Measurements from ENCODE around the gene PEX14. TPM values are rescaled to one million over a fixed set of nuclear protein-coding genes. Genes with fewer than 3 reads are reported as not detected.
A peak's percentile ranks its signal among the peaks of the same experiment; 100 is the strongest.

PEX14 gene
- total RNA-seq, 1 donor from 2014 or later: 28.0 TPM

DNA sequence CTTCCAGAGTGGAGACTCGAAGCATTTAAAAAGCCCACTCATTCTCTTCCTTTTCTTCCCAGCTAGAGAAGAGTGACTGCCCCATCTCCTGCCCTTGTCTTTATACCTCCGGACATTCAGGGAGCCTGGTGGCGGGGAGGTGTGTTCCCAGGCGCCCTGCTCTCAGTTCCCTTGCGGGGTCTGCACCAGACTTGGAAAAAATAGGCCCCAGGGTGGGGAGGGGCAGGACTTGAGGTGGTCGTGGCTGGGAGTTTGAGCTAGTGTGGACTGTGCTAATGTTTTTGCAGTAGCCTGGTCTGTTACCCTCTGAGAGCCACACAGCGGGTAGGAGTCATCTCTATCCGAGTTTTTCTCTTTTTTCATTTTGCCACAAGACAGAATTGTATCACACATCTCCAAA lies 139.1 kb downstream of the PEX14 start:
- peaks cover 2% of the 10 kb centered on the region for H3K36me3 Mint-ChIP-seq (ENCODE audit: low read depth)
- no peaks in the 10 kb centered on the region for H3K27me3 Mint-ChIP-seq (ENCODE audit: low read depth)
- no peak for TF ChIP-seq CTCF (conservative IDR thresholded peaks at IDR 0.05)
- DNase-seq (ENCODE audit: low read depth, low spot score): no peak
- no peaks in the 10 kb centered on the region for H3K9me3 Mint-ChIP-seq
- H3K4me1 Mint-ChIP-seq: peaks cover 9% of the 10 kb centered on the region
- no peak overlapping the region for H3K4me3 Mint-ChIP-seq
- H3K27ac Mint-ChIP-seq (ENCODE audit: unreplicated experiment): no peak overlapping the region

GRCh38 chr1:10614377-10615225 lies 139.9 kb downstream of the PEX14 start:
- no peak overlapping the region for H3K27ac Mint-ChIP-seq (ENCODE audit: unreplicated experiment)
- no peaks in the 10 kb centered on the region for H3K9me3 Mint-ChIP-seq
- H3K4me3 Mint-ChIP-seq: no peak overlapping the region
- TF ChIP-seq CTCF (conservative IDR thresholded peaks at IDR 0.05): no peak
- H3K4me1 Mint-ChIP-seq: peaks cover 9% of the 10 kb centered on the region
- peaks cover 2% of the 10 kb centered on the region for H3K36me3 Mint-ChIP-seq (ENCODE audit: low read depth)
- DNase-seq (ENCODE audit: low read depth, low spot score): no peak
- H3K27me3 Mint-ChIP-seq (ENCODE audit: low read depth): no peaks in the 10 kb centered on the region

DNA sequence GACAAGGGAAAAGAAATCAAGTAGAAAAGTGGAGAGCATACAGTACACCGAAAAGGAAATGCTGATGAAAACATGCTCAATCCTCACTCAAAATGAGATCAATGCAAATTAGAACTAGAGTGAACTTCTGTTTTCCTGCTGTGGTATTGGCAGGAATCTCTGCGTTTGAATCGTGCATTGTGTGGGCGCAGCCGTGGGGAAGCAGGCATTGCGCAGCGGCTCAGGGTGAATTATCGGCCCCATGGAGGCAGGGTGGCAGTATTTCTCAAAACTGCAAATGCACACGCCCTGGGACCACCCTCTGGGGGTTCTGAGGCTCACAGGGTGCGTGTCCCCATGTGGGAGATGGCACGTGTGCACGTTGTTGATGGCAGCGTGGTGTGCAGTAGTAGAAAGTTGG lies 140.6 kb downstream of the PEX14 start:
- no peaks in the 10 kb centered on the region for H3K27me3 Mint-ChIP-seq (ENCODE audit: low read depth)
- no peak overlapping the region for H3K4me3 Mint-ChIP-seq
- H3K36me3 Mint-ChIP-seq (ENCODE audit: low read depth): peaks cover 2% of the 10 kb centered on the region
- TF ChIP-seq CTCF (conservative IDR thresholded peaks at IDR 0.05): no peak
- peak overlapping the region; percentile 63 for H3K27ac Mint-ChIP-seq (ENCODE audit: unreplicated experiment)
- no peak for DNase-seq (ENCODE audit: low read depth, low spot score)
- H3K4me1 Mint-ChIP-seq: peaks cover 9% of the 10 kb centered on the region
- no peaks in the 10 kb centered on the region for H3K9me3 Mint-ChIP-seq

DNA sequence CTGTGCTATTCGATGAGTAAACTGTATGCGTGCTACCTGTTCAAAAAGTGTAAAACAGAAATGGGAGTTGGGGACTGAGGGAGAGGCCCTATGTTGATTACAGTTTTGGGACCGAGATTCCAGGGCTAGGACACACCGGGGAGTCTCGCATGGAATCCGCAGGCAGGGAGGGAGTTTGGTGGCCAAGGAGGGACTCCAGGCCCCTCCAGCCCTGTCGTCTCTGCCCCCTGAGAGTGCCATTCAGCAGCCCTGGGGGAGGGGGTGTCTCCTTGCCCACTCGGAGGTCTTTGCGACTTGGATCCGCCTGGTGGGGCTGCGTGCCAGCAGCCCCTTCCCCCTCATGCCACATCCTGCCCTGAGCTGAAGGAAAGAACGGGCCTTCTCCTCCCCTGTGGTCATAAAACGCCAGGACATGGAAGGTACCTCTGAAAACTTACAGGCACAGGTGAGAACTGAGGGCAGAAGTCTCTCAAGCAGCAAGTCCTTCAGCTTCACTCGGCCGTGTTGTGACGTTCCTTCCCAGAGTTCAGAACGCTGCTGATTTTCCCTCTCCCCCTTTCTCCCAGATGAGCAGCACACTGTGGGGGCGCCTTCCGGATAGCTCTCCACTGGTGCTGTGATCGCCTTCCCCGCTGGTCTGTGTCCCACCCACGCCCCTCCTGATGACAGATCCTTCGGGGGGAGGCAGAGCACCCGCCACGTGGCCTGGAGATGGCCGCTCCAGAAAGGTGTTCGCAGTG lies 141.4 kb downstream of the PEX14 start:
- no peaks in the 10 kb centered on the region for H3K27me3 Mint-ChIP-seq (ENCODE audit: low read depth)
- H3K27ac Mint-ChIP-seq (ENCODE audit: unreplicated experiment): no peak overlapping the region
- H3K4me1 Mint-ChIP-seq: peaks cover 9% of the 10 kb centered on the region
- H3K9me3 Mint-ChIP-seq: no peaks in the 10 kb centered on the region
- H3K36me3 Mint-ChIP-seq (ENCODE audit: low read depth): peaks cover 2% of the 10 kb centered on the region
- no peak overlapping the region for H3K4me3 Mint-ChIP-seq
- no peak for TF ChIP-seq CTCF (conservative IDR thresholded peaks at IDR 0.05)
- DNase-seq (ENCODE audit: low read depth, low spot score): no peak

DNA sequence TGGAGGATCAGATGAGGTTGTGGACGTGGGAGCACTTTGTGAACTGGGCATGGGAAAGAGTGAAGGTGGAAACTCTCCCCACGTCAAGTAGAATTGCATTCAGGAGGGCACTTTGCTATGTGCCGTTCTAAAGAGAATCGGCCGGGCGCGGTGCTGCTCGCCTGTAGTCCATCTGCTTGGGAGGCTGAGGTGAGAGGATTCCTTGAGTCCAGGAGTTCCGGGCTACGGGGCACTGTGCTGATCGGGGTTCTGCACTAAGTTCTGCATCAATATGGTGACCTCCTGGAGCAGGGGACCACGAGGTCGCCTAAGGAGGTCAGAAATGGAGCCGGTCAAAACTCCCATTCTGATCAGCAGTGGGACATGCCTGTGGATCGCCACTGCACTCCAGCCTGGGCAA lies 141.9 kb downstream of the PEX14 start:
- no peaks in the 10 kb centered on the region for H3K27me3 Mint-ChIP-seq (ENCODE audit: low read depth)
- H3K27ac Mint-ChIP-seq (ENCODE audit: unreplicated experiment): no peak overlapping the region
- DNase-seq (ENCODE audit: low read depth, low spot score): no peak
- no peak overlapping the region for H3K4me3 Mint-ChIP-seq
- peaks cover 2% of the 10 kb centered on the region for H3K36me3 Mint-ChIP-seq (ENCODE audit: low read depth)
- no peaks in the 10 kb centered on the region for H3K9me3 Mint-ChIP-seq
- H3K4me1 Mint-ChIP-seq: peaks cover 9% of the 10 kb centered on the region
- TF ChIP-seq CTCF (conservative IDR thresholded peaks at IDR 0.05): no peak

Measured in neural crest cell (in vitro differentiated cells).